T47D (cell line): ENCODE results near the gene DEK.
"Not testable (repeated sequence)": the region's sequence is repeated elsewhere in the genome, so short reads cannot be mapped to it uniquely, and the experiment has no call there.

ENCODE experiments used
- DNase-seq, 2 experiments: peaks; one replicate each; pipeline versions ENCODE4 v3.0.0 to v3.0.0-alpha.2; 2011 to 2012; ENCODE audit warnings: low read depth in 1 of 2, low spot score in 1 of 2
- JUND ChIP-seq: IDR thresholded peaks from 2 replicates; pipeline ENCODE4 v1.6.1; 2012; ENCODE audit warnings: low read depth
- in situ Hi-C: cut with HindIII; loops from 2 replicates; pipeline ENCODE4 v1.10.0; 2016; ENCODE audit warnings: low sequenced_read_pairs, low pct_unique_long_range_greater_than_20kb

DEK gene

DNA sequence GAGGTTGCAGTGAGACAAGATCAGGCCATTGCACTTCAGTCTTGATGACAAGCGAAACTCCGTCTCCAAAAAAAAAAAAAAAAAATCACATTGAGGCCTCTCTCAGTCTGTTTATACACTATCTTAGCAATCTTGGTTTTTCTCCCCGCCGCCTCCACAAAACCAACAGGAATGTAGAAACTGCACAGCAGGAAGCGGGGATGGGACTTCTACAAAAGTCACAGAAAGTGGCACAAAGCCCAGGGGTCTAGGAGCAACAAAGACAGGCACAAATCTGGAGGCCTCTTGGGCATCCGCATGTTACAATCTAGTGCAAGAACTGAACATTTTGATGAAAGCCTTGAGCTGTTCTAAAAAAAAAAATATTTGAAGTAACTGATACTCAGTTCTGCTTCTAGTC, 60.5 kb downstream of the DEK start:
- DNase-seq = no peak
- no peak for TF ChIP-seq JUND
- in situ Hi-C loops = no loop called here

GRCh38 chr6:18192026-18192425, 72.3 kb downstream of the DEK start:
- in situ Hi-C loops = no loop called here
- TF ChIP-seq JUND = no peak
- DNase-seq = no peak

DNA sequence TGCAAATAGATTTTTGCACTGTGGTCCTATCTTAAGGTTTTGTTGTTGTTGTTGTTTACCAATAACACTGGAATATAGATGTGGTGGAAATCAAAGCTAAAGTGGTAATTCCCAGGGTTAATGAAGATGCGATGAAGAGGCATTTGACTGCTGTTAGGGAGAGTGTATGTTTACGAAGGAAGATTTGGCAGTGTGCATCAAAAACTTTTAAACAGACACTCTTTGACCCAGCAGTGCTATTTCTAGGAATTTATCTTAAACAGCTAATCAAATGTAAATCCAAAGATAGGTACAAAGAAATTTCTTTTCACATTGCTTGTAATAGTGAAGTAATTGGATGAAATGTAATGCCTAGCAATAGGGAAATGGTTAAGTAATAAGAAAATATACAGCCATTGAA, 75.1 kb downstream of the DEK start:
- DNase-seq = no peak
- TF ChIP-seq JUND = no peak
- in situ Hi-C loops = no loop called here

DNA sequence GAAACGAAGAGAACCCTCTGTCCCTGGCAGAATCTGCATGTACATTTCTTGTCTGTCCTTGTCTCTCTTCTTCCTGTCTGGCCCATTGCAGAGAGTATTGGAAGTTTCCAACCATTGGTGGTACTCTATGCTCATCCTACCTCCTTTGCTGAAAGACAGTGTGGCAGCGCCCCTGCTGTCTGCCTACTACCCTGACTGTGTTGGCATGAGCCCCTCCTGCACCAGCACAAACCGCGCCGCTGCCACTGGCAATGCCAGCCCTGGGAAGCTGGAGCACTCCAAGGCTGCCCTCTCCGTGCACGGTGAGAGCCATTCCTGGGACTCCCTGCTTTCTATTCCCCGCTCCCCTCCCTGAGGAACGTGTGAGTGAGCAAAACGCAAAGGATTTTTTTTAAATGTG, 76.6 kb downstream of the DEK start:
- DNase-seq = no peak
- in situ Hi-C loops = no loop called here
- TF ChIP-seq JUND = no peak

- no peak for TF ChIP-seq JUND
- DNase-seq = no peak
- in situ Hi-C loops = no loop called here
These were observed 77.6 kb downstream of the DEK start for GRCh38 chr6:18186540-18187250.

- DNase-seq = peak in 1 of 2 experiments; percentile 18
These were observed 78.3 kb downstream of the DEK start for GRCh38 chr6:18186033-18186432.

DNA sequence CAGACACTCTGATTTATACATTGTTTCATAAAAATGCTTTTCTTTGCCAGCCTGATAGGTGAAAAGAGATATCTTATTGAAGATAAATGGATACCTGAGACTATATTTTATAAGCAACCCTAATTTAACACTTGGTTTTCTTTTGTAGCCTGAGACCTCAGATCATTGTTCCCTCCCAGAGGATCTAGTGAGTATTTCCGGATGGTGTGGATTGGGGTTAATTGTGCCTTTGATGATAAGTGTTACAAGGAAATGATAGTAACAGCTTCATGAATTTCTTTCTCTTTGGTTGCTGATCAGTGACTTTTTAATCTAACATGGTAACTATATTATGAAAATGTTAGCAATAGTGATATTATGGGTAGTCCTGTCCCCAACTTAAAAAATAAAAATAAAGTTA, 78.7 kb downstream of the DEK start:
- no peak for TF ChIP-seq JUND
- DNase-seq = no peak
- in situ Hi-C loops = no loop called here

More at GRCh38 chr6:18186033-18186432, 78.3 kb downstream of the DEK start:
- no peak for TF ChIP-seq JUND
- in situ Hi-C loops = no loop called here

GRCh38 chr6:18183766-18184165, 80.6 kb downstream of the DEK start:
- no peak for TF ChIP-seq JUND
- in situ Hi-C loops = no loop called here

GRCh38 chr6:18182568-18182967, 81.8 kb downstream of the DEK start:
- TF ChIP-seq JUND = no peak
- no peak for DNase-seq
- in situ Hi-C loops = no loop called here

More at GRCh38 chr6:18183766-18184165, 80.6 kb downstream of the DEK start:
- no peak for DNase-seq

DNA sequence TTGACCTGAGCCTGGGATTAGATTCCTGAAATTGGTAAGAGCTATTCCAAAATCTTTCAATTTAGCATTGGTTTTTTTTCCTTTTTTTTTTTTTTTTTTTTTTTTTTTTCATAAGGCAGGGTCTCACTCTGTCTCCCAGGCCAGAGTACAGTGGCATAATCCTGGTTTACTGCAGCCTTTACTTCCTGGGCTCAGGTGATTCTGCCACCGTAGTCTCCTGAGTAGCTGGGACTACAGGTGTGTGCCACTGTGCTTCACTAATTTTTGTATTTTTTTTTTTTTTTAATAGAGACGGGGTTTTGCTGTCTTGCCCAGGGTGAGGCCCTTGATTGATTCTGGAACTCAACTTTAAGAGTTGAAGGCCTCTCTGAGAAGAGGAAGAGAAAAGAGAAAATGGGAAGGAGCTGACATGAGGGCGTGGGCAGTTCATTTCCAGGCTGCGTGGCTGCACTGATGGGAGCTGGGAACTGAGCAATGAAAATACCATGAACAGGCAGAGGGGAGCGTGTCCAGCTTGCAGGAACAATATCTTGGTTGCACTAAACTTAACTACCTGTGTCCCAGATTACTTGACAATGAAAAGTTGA, 84.5 kb downstream of the DEK start:
- DNase-seq = no peak
- in situ Hi-C loops = no loop called here
- TF ChIP-seq JUND = no peak

- TF ChIP-seq JUND = no peak
- no peak for DNase-seq
- in situ Hi-C loops = no loop called here
These were observed 85.2 kb downstream of the DEK start for GRCh38 chr6:18178960-18179615.

DNA sequence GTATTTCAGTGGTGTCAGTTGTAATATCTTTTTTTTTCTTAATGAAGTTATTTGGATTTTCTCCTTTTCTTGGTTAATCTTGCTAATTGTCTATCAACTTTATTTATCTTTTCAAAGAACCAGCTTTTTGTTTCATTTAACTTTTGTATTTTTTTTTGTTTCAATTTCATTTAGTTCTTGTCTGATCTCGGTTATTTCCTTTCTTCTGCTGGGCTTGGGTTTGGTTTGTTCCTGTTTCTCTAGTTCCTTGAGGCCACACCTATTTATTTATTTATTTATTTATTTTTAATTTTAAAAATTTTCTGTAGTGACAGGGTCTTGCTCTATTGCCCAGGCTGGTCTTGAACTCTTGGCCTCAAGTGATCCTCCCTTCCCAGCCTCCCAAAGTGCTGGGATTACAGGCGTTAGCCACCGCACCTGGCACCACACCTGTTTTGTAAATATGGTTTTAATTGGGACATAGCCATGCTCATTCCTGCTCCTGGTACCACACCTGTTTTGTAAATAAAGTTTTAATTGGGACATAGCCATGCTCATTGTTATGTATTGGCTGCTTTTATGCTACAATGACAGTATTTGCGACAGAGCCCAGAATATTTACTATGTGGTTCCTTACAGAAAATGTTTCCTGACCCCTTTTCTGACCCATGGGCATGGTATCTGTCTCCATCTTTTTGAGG, 86.9 kb downstream of the DEK start:
- TF ChIP-seq JUND = no peak
- in situ Hi-C loops = no loop called here
- peak in 1 of 2 experiments; percentile 19 for DNase-seq

- DNase-seq, in situ Hi-C loops: not testable (repeated sequence)
These were observed 88.1 kb downstream of the DEK start for GRCh38 chr6:18176198-18176597.
